Measurements from ENCODE around the gene FALEC.

FALEC gene

GRCh38 chr1:150552128-150552910 is 36.8 kb downstream of the FALEC start:
- TF ChIP-seq, protein P1, sequence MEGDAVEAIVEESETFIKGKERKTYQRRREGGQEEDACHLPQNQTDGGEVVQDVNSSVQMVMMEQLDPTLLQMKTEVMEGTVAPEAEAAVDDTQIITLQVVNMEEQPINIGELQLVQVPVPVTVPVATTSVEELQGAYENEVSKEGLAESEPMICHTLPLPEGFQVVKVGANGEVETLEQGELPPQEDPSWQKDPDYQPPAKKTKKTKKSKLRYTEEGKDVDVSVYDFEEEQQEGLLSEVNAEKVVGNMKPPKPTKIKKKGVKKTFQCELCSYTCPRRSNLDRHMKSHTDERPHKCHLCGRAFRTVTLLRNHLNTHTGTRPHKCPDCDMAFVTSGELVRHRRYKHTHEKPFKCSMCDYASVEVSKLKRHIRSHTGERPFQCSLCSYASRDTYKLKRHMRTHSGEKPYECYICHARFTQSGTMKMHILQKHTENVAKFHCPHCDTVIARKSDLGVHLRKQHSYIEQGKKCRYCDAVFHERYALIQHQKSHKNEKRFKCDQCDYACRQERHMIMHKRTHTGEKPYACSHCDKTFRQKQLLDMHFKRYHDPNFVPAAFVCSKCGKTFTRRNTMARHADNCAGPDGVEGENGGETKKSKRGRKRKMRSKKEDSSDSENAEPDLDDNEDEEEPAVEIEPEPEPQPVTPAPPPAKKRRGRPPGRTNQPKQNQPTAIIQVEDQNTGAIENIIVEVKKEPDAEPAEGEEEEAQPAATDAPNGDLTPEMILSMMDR (IDR thresholded peaks at IDR 0.05; ENCODE audit: low read depth, low read length, missing control alignments): no peak
- no peak overlapping the region for H3K4me3 ChIP-seq (ENCODE audit: low read depth, low read length)
- DNase-seq (ENCODE audit: low read depth): no peak
- in situ Hi-C loops (cut with HindIII; ENCODE audit: low sequenced_read_pairs): no loop called here

GRCh38 chr1:150552911-150553289 is 37.3 kb downstream of the FALEC start:
- TF ChIP-seq, protein P1 (IDR thresholded peaks at IDR 0.05; ENCODE audit: low read depth, low read length, missing control alignments): no peak
- H3K4me3 ChIP-seq (ENCODE audit: low read depth, low read length): no peak overlapping the region
- in situ Hi-C loops (cut with HindIII; ENCODE audit: low sequenced_read_pairs): no loop called here
- no peak for DNase-seq (ENCODE audit: low read depth)

DNA sequence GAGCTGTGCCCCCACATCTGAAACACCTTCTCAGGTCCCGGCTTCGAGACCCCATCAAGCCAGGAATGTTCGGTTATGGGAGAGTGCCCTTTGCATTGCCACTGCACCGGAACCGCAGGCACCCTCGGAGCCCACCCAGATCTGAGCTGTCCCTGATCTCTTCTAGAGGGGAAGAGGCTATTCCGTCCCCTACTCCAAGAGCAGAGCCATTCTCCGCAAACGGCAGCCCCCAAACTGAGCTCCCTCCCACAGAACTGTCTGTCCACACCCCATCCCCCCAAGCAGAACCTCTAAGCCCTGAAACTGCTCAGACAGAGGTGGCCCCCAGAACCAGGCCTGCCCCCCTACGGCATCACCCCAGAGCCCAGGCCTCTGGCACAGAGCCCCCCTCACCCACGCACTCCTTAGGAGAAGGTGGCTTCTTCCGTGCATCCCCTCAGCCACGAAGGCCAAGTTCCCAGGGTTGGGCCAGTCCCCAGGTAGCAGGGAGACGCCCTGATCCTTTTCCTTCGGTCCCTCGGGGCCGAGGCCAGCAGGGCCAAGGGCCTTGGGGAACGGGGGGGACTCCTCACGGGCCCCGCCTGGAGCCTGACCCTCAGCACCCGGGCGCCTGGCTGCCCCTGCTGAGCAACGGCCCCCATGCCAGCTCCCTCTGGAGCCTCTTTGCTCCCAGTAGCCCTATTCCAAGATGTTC is 38.0 kb downstream of the FALEC start:
- in situ Hi-C loops (cut with HindIII; ENCODE audit: low sequenced_read_pairs): no loop called here
- H3K4me3 ChIP-seq (ENCODE audit: low read depth, low read length): no peak overlapping the region
- TF ChIP-seq, protein P1 (IDR thresholded peaks at IDR 0.05; ENCODE audit: low read depth, low read length, missing control alignments): no peak
- no peak for DNase-seq (ENCODE audit: low read depth)

- H3K4me3 ChIP-seq (ENCODE audit: low read depth, low read length): no peak overlapping the region
- in situ Hi-C loops (cut with HindIII; ENCODE audit: low sequenced_read_pairs): no loop called here
- no peak for DNase-seq (ENCODE audit: low read depth)
- TF ChIP-seq, protein P1 (IDR thresholded peaks at IDR 0.05; ENCODE audit: low read depth, low read length, missing control alignments): no peak
Observed at GRCh38 chr1:150554086-150554452, 38.5 kb downstream of the FALEC start.

DNA sequence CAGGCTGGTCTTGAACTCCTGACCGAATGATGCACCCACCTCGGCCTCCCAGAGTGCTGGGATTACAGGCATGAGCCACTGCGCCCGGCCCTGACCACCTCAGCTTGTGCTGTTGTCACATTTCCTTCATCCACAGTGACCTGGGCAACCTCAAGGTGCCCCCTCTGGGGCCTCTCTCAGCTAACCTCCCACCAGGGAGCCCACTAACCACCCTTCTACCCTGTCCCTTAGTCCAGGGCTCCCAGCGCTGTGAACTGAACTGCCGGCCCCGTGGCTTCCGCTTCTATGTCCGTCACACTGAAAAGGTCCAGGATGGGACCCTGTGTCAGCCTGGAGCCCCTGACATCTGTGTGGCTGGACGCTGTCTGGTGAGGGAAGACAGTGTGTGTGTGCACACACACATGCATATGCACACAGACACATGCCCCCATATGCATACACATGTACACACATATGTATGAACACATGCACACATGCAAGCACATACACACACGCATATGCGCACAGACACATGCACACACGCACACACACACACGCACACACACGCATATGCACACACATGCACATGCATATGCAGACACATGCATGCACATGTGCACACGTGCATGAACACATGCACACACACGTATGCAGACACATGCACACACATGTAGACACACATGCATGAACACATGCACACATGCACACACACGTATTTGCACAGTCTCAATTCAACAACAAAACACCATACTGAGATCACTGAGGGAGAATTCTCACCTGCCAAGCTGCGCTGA is 39.8 kb downstream of the FALEC start:
- DNase-seq (ENCODE audit: low read depth): no peak
- H3K4me3 ChIP-seq (ENCODE audit: low read depth, low read length): no peak overlapping the region
- TF ChIP-seq, protein P1 (IDR thresholded peaks at IDR 0.05; ENCODE audit: low read depth, low read length, missing control alignments): no peak
- in situ Hi-C loops (cut with HindIII; ENCODE audit: low sequenced_read_pairs): no loop called here
